Effector memory CD4-positive, alpha-beta T cell (primary cell): ENCODE results near the gene TMEM163.

Experiments used
- DNase-seq, 3 donors: peaks; one replicate each; pipeline ENCODE4 v3.0.0-alpha.2; 2020
- H3K27ac ChIP-seq: 2 replicates; pipeline ENCODE4 v1.7.0; 2013; ENCODE audit warnings: mild to moderate bottlenecking, low read length, moderate library complexity; ENCODE audit not compliant: insufficient read depth, poor library complexity, severe bottlenecking
- H3K27me3 ChIP-seq: replicated peaks from 2 replicates; pipeline ENCODE4 v1.7.0; 2013; ENCODE audit warnings: mild to moderate bottlenecking, low read length; ENCODE audit not compliant: insufficient read depth, control insufficient read depth, poor library complexity, severe bottlenecking
- H3K36me3 ChIP-seq: 2 replicates; pipeline ENCODE4 v1.7.0; 2013; ENCODE audit warnings: mild to moderate bottlenecking, low read length, moderate library complexity; ENCODE audit not compliant: control insufficient read depth, insufficient read depth
- H3K4me1 ChIP-seq: 2 replicates; pipeline ENCODE4 v1.7.0; 2013; ENCODE audit warnings: low read length, mild to moderate bottlenecking; ENCODE audit not compliant: control insufficient read depth, insufficient read depth, poor library complexity, severe bottlenecking
- H3K4me3 ChIP-seq: 2 replicates; pipeline ENCODE4 v1.7.0; 2013; ENCODE audit warnings: low read length, low read depth, mild to moderate bottlenecking; ENCODE audit not compliant: insufficient read depth, poor library complexity, severe bottlenecking
- H3K9me3 ChIP-seq: 2 replicates; pipeline ENCODE4 v1.7.0; 2013; ENCODE audit warnings: mild to moderate bottlenecking, low read length, moderate library complexity; ENCODE audit not compliant: control insufficient read depth

Gene TMEM163

DNA sequence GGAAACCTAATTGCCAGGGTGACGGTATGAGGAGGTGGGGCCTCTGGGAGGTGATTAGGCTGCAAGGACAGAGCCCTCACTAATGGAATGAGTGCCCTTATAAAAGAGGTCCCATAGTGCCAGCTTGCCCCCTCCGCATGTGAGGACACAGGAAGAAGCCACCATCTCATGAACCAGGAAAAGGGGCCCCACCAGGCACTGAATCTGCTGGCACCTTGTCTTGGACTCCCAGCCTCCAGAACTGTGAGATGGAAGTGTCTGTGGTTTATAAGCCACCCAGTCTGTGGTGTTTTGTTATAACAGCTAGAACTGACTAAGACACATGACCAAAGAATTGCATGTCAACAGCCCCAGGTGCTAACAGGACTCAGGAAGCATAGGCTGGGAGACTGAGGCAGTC lies 250.6 kb downstream of the TMEM163 start:
- no peak overlapping the region for H3K27ac ChIP-seq
- no peaks in the 10 kb centered on the region for H3K4me1 ChIP-seq
- DNase-seq = no peak
- no peaks in the 10 kb centered on the region for H3K27me3 ChIP-seq
- no peaks in the 10 kb centered on the region for H3K9me3 ChIP-seq
- no peak overlapping the region for H3K4me3 ChIP-seq
- H3K36me3 ChIP-seq = no peaks in the 10 kb centered on the region

DNA sequence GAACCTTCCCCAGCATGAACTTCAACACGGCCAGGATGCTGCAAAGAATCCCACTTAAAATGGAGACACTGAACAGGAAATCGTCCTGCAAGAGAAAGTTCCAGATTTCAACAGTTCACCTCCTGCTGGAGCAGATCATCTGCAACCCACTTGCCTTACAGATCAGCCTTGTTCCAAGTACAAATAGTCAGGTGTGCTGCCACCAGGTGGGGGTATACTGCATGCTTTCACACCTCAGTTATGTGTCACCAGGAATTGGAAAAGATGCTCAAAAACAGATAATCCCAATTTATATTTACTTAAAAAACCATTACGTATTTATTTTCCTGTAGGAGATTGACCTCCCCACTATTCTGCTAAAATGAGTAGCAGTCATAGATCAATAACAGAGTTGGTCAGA lies 252.7 kb downstream of the TMEM163 start:
- H3K27ac ChIP-seq = no peak overlapping the region
- H3K4me3 ChIP-seq = no peak overlapping the region
- H3K27me3 ChIP-seq = no peaks in the 10 kb centered on the region
- H3K4me1 ChIP-seq = no peaks in the 10 kb centered on the region
- H3K36me3 ChIP-seq = peaks cover 4% of the 10 kb centered on the region
- DNase-seq = no peak
- H3K9me3 ChIP-seq = no peaks in the 10 kb centered on the region

DNA sequence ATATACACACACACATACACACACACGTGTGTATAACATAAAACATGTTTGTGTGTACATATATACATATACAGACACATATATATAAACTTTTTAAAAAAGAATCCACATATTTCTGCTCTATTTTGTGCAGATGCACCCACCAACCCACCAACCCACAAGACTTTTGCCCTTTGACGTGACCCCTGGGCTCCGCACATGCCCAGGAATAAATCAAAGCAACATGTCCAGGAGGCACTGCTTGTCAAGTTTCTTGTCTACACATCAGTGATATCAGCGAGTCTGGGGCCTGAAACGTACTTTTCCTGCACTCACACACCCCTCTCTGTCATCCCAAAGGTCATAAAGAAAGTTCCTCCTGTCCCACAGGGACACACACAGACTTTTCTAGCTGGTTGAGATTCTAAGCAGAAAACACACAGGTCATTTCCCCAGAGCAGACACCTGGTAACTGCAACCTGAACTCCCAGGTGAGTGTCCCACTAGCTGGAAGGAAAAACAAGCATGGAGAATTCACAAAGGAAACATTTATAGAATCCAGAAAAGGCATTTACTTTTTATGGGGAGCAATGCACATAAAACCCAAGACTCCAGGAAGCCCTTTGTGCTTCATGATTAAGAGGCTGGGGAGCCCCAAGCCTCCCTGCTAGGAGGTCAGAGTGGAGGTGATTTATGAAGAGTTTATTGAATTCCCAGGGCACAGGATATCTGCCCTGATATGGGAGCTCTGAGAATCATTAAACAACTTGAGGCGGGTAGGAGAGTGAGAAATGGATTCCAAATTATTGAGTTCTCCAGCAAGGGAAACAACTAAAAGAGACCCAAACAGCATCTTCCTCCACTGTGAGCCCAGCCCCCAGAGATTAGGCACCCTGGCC lies 253.3 kb downstream of the TMEM163 start:
- H3K36me3 ChIP-seq = peaks cover 4% of the 10 kb centered on the region

DNA sequence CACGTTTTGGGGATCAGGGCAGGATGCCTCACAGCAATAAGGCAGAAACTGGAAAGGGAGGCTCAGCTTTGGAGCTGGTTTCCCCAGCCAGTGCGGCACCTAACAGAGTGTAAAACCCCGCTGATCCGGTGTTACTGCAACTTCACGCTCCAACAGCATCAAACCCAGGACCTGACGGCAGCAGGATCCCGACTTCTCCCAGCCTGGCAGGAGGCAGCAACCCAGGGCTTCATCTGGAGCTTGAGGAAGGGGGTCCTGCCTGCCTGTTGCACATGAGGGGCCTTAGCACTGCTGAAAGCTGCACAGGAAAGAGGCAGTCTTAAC lies 255.1 kb downstream of the TMEM163 start:
- H3K27me3 ChIP-seq = no peaks in the 10 kb centered on the region
- H3K27ac ChIP-seq = no peak overlapping the region
- H3K4me3 ChIP-seq = no peak overlapping the region
- H3K36me3 ChIP-seq = peaks cover 4% of the 10 kb centered on the region
- no peaks in the 10 kb centered on the region for H3K4me1 ChIP-seq
- no peaks in the 10 kb centered on the region for H3K9me3 ChIP-seq
- DNase-seq = no peak

More for the DNA sequence above, 253.3 kb downstream of the TMEM163 start:
- Histone ChIP-seq H3K27me3 (no peaks in the 10 kb centered on the region), H3K4me3 (no peak overlapping the region), H3K27ac (no peak overlapping the region), H3K4me1 (no peaks in the 10 kb centered on the region), H3K9me3 (no peaks in the 10 kb centered on the region)
- no peak for DNase-seq

DNA sequence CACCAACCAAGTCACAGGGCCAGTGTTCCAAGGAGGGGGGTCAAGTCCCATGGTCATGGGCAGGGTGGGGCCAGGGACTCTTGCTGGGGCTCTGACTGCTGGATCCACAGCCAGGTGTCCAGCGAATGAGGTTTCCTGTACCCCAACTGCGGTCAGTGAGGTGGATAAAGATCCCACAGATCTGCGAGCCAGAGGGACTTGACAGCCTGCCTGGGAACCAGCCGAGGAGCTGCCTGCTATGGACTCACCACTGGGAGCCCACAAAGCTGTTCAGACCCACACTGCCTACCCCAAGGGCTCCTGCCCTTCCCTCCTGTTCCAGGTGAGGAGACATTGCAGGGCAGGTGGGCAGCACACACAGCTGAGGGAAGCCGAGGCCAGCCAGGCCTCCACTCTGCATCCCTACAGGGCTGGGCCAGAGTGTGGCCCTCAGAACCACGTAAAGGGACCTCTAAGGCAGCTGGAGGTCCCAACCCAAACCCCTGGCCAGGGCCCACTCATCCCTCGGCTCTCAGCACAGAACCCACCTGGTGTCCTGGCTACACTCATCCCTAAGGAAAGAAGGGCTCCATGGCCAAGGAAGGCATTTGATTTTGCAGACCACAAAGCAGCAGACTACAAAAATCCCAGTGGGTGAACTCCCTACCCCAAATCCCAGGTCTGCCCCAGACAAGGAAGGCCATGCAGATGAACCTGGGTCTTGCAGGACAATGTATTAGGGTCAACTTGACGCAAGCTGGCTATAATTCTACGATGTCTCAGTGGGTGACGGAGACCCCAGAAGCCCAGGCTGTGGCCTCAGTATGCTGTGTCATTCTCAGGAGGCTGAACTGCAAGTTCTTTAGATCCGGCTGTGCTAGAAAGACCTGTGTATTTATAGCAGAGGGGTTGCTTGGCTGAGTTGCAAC lies 255.8 kb downstream of the TMEM163 start:
- Histone ChIP-seq H3K4me1 (no peaks in the 10 kb centered on the region), H3K4me3 (no peak overlapping the region), H3K27ac (no peak overlapping the region), H3K9me3 (no peaks in the 10 kb centered on the region), H3K27me3 (no peaks in the 10 kb centered on the region), H3K36me3 (peaks cover 4% of the 10 kb centered on the region)
- DNase-seq = no peak

DNA sequence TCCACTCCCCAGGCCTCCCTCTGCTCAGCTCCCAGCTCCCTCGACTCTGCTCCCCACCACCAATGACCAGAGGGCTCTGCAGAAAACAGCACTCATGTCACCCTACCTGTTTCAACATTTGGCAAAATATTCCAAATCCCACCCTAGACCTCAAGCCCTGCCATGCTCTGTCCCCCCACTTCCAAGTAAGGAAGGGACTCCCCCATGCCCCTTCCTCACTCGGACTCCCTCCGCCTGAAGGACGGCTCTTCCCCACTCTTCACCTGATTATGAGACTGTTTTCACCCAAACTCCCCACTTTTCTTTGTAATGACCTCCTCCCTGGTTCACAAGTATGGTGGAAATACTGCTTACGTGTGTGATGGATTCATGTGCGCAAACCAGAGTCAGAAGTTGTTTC lies 256.5 kb downstream of the TMEM163 start:
- Histone ChIP-seq H3K4me1 (no peaks in the 10 kb centered on the region), H3K36me3 (peaks cover 4% of the 10 kb centered on the region), H3K27ac (no peak overlapping the region), H3K9me3 (no peaks in the 10 kb centered on the region), H3K27me3 (no peaks in the 10 kb centered on the region), H3K4me3 (no peak overlapping the region)
- no peak for DNase-seq

DNA sequence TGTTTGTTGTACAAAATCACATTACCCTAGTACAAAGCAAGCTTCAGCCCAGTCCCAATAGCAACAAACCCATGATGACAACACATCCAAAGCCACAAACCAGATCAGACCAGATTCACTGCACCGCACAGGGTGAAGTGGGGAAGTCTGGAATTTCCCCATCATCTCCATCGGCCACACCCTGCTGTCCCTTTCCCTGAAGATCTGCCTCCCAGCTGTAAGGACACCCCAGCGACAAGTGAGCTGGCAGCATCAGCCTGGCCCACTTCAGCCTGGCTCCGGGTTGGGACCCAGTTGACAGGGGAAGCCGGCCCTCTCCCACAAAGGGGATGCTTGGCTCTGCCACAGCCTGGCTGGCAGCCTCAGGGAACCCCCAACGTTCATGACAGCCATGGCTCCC lies 257.3 kb downstream of the TMEM163 start:
- Histone ChIP-seq H3K27me3 (no peaks in the 10 kb centered on the region), H3K4me3 (no peak overlapping the region), H3K36me3 (peaks cover 4% of the 10 kb centered on the region), H3K27ac (no peak overlapping the region), H3K4me1 (no peaks in the 10 kb centered on the region), H3K9me3 (no peaks in the 10 kb centered on the region)
- no peak for DNase-seq

DNA sequence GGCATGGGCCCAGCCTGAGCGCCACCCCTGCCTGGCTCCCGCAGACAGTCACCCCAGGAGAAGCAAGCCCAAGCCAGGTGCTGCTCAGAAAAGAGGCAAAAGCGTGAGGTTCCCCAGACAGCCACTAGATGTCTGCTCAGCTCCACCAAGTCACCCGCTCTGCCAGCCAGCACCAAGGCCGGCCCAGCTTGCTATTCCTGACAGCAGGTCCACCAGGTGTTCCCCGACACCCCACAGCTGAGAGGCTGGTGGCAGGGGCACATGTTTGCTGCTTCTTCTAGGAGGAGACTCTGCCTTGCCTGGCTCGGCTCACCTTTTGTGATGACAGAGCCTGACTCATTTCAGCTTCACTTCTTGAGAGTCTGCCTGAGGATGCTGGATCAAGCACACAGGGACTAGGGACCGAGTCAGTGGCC lies 258.2 kb downstream of the TMEM163 start:
- Histone ChIP-seq H3K9me3 (no peaks in the 10 kb centered on the region), H3K4me3 (no peak overlapping the region), H3K27me3 (no peaks in the 10 kb centered on the region), H3K36me3 (peaks cover 4% of the 10 kb centered on the region), H3K27ac (no peak overlapping the region), H3K4me1 (no peaks in the 10 kb centered on the region)
- peak in 1 of 3 donors; percentile 7 for DNase-seq

DNA sequence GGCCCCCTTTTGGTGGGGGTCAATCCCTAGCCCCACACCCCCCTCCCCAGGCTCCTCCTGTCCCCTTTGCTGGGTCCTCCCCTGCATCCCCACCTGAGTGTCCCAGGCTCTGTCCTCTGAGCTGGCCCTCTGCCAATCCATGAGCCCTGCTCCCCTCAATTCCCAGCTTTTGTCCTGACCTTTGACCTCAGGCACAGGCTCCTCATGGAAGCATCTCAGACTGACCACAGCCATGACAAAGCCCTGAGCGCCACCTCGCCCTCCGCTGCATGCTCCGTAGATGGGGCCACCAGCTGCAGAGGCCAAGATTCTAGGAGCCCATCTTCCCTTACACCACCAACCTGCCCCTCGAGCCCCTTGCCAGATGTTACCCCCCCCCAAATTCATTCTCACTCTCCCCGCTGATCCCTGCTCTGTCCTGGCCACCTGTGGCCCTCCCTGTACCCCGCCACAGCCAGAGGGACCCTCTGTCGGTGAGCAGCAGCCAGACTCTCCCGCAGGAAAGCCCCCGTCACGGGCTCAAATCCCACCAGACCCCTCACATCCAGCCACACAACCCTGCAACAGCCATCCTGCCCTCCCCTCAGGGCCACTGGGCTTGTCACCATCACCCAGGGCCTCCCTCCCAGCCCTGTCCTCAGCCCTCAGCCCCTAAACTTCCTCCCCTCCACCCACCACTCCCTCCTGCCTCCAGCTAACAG lies 258.9 kb downstream of the TMEM163 start:
- Histone ChIP-seq H3K9me3 (no peaks in the 10 kb centered on the region), H3K4me3 (no peak overlapping the region), H3K36me3 (peaks cover 4% of the 10 kb centered on the region), H3K4me1 (no peaks in the 10 kb centered on the region), H3K27ac (no peak overlapping the region), H3K27me3 (no peaks in the 10 kb centered on the region)
- no peak for DNase-seq
